ENCODE data around the gene TGFBR1. TPM values are rescaled to one million over a fixed set of nuclear protein-coding genes. Genes with fewer than 3 reads are reported as not detected.

Gene TGFBR1
- total and polyA plus RNA-seq, 4 donors, result 25.1 to 97.6 (median 44.9) TPM

- 100% methylated on average over 1 of the region's 1 CpG for WGBS (ENCODE audit: insufficient coverage)
These were observed 41.4 kb upstream of the TGFBR1 start for GRCh38 chr9:99063522-99063921.

GRCh38 chr9:99066571-99066970 is 38.3 kb upstream of the TGFBR1 start:
- Histone ChIP-seq H3K27ac (ENCODE audit: low read depth, low read length) (no peak overlapping the region), H3K4me1 (ENCODE audit: control insufficient read depth, insufficient read depth, low read length) (peaks cover 2% of the 10 kb centered on the region), H3K36me3 (ENCODE audit: control insufficient read depth, insufficient read depth, low read length) (no peaks in the 10 kb centered on the region), H3K4me3 (ENCODE audit: low read depth, low read length) (no peak overlapping the region), H3K9me3 (ENCODE audit: control insufficient read depth, insufficient read depth, low read length) (no peaks in the 10 kb centered on the region), H3K27me3 (ENCODE audit: control insufficient read depth, insufficient read depth, low read length) (no peaks in the 10 kb centered on the region)
- WGBS (ENCODE audit: insufficient coverage), result 100% methylated on average over 1 of the region's 3 CpGs
- DNase-seq (ENCODE audit: low read depth in 4 of 6, low spot score in 6 of 6), result no peak

More at GRCh38 chr9:99063522-99063921, 41.4 kb upstream of the TGFBR1 start:
- no peak overlapping the region for H3K27ac ChIP-seq (ENCODE audit: low read depth, low read length)
- H3K4me1 ChIP-seq (ENCODE audit: control insufficient read depth, insufficient read depth, low read length), result no peaks in the 10 kb centered on the region
- no peaks in the 10 kb centered on the region for H3K9me3 ChIP-seq (ENCODE audit: control insufficient read depth, insufficient read depth, low read length)
- H3K27me3 ChIP-seq (ENCODE audit: control insufficient read depth, insufficient read depth, low read length), result no peaks in the 10 kb centered on the region
- no peaks in the 10 kb centered on the region for H3K36me3 ChIP-seq (ENCODE audit: control insufficient read depth, insufficient read depth, low read length)
- H3K4me3 ChIP-seq (ENCODE audit: low read depth, low read length), result no peak overlapping the region
- DNase-seq (ENCODE audit: low read depth in 4 of 6, low spot score in 6 of 6), result no peak

- no CpG with 5 or more reads among the region's 1 CpG for WGBS (ENCODE audit: insufficient coverage)
These were observed 35.8 kb upstream of the TGFBR1 start for GRCh38 chr9:99069075-99069474.

GRCh38 chr9:99069546-99069945 is 35.4 kb upstream of the TGFBR1 start:
- Histone ChIP-seq H3K27me3 (ENCODE audit: control insufficient read depth, insufficient read depth, low read length) (no peaks in the 10 kb centered on the region), H3K36me3 (ENCODE audit: control insufficient read depth, insufficient read depth, low read length) (no peaks in the 10 kb centered on the region), H3K9me3 (ENCODE audit: control insufficient read depth, insufficient read depth, low read length) (no peaks in the 10 kb centered on the region), H3K27ac (ENCODE audit: low read depth, low read length) (no peak overlapping the region), H3K4me3 (ENCODE audit: low read depth, low read length) (no peak overlapping the region), H3K4me1 (ENCODE audit: control insufficient read depth, insufficient read depth, low read length) (peaks cover 3% of the 10 kb centered on the region)
- WGBS (ENCODE audit: insufficient coverage), result 60% methylated on average over 12 of the region's 12 CpGs
- peak in 2 of 6 donors; percentile 27 to 31 for DNase-seq (ENCODE audit: low read depth in 4 of 6, low spot score in 6 of 6)

More at GRCh38 chr9:99069075-99069474, 35.8 kb upstream of the TGFBR1 start:
- Histone ChIP-seq H3K4me1 (ENCODE audit: control insufficient read depth, insufficient read depth, low read length) (peaks cover 3% of the 10 kb centered on the region), H3K36me3 (ENCODE audit: control insufficient read depth, insufficient read depth, low read length) (no peaks in the 10 kb centered on the region), H3K27me3 (ENCODE audit: control insufficient read depth, insufficient read depth, low read length) (no peaks in the 10 kb centered on the region), H3K4me3 (ENCODE audit: low read depth, low read length) (no peak overlapping the region), H3K27ac (ENCODE audit: low read depth, low read length) (no peak overlapping the region), H3K9me3 (ENCODE audit: control insufficient read depth, insufficient read depth, low read length) (no peaks in the 10 kb centered on the region)
- DNase-seq (ENCODE audit: low read depth in 4 of 6, low spot score in 6 of 6), result no peak

- Histone ChIP-seq H3K27ac (ENCODE audit: low read depth, low read length) (peak overlapping the region; percentile 29), H3K27me3 (ENCODE audit: control insufficient read depth, insufficient read depth, low read length) (no peaks in the 10 kb centered on the region), H3K36me3 (ENCODE audit: control insufficient read depth, insufficient read depth, low read length) (no peaks in the 10 kb centered on the region), H3K4me3 (ENCODE audit: low read depth, low read length) (no peak overlapping the region), H3K4me1 (ENCODE audit: control insufficient read depth, insufficient read depth, low read length) (peaks cover 3% of the 10 kb centered on the region), H3K9me3 (ENCODE audit: control insufficient read depth, insufficient read depth, low read length) (no peaks in the 10 kb centered on the region)
- DNase-seq (ENCODE audit: low read depth in 4 of 6, low spot score in 6 of 6), result no peak
- 80% methylated on average over 1 of the region's 6 CpGs for WGBS (ENCODE audit: insufficient coverage)
These were observed 34.2 kb upstream of the TGFBR1 start for GRCh38 chr9:99070681-99071080.

GRCh38 chr9:99071313-99072039 is 33.4 kb upstream of the TGFBR1 start:
- H3K4me3 ChIP-seq (ENCODE audit: low read depth, low read length), result no peak overlapping the region
- H3K27me3 ChIP-seq (ENCODE audit: control insufficient read depth, insufficient read depth, low read length), result no peaks in the 10 kb centered on the region
- H3K4me1 ChIP-seq (ENCODE audit: control insufficient read depth, insufficient read depth, low read length), result peaks cover 3% of the 10 kb centered on the region
- H3K27ac ChIP-seq (ENCODE audit: low read depth, low read length), result no peak overlapping the region
- H3K9me3 ChIP-seq (ENCODE audit: control insufficient read depth, insufficient read depth, low read length), result no peaks in the 10 kb centered on the region
- 97% methylated on average over 9 of the region's 9 CpGs for WGBS (ENCODE audit: insufficient coverage)
- H3K36me3 ChIP-seq (ENCODE audit: control insufficient read depth, insufficient read depth, low read length), result no peaks in the 10 kb centered on the region
- DNase-seq (ENCODE audit: low read depth in 4 of 6, low spot score in 6 of 6), result no peak

GRCh38 chr9:99072040-99072394 is 32.9 kb upstream of the TGFBR1 start:
- H3K27ac ChIP-seq (ENCODE audit: low read depth, low read length), result no peak overlapping the region
- 74% methylated on average over 5 of the region's 6 CpGs for WGBS (ENCODE audit: insufficient coverage)
- H3K4me3 ChIP-seq (ENCODE audit: low read depth, low read length), result no peak overlapping the region
- H3K27me3 ChIP-seq (ENCODE audit: control insufficient read depth, insufficient read depth, low read length), result no peaks in the 10 kb centered on the region
- H3K36me3 ChIP-seq (ENCODE audit: control insufficient read depth, insufficient read depth, low read length), result no peaks in the 10 kb centered on the region
- no peak for DNase-seq (ENCODE audit: low read depth in 4 of 6, low spot score in 6 of 6)
- H3K4me1 ChIP-seq (ENCODE audit: control insufficient read depth, insufficient read depth, low read length), result peaks cover 3% of the 10 kb centered on the region
- H3K9me3 ChIP-seq (ENCODE audit: control insufficient read depth, insufficient read depth, low read length), result no peaks in the 10 kb centered on the region

GRCh38 chr9:99073347-99073746 is 31.6 kb upstream of the TGFBR1 start:
- no peak overlapping the region for H3K4me3 ChIP-seq (ENCODE audit: low read depth, low read length)
- no peaks in the 10 kb centered on the region for H3K36me3 ChIP-seq (ENCODE audit: control insufficient read depth, insufficient read depth, low read length)
- peaks cover 3% of the 10 kb centered on the region for H3K4me1 ChIP-seq (ENCODE audit: control insufficient read depth, insufficient read depth, low read length)
- no peak overlapping the region for H3K27ac ChIP-seq (ENCODE audit: low read depth, low read length)
- H3K9me3 ChIP-seq (ENCODE audit: control insufficient read depth, insufficient read depth, low read length), result no peaks in the 10 kb centered on the region
- 57% methylated on average over 1 of the region's 2 CpGs for WGBS (ENCODE audit: insufficient coverage)
- no peak for DNase-seq (ENCODE audit: low read depth in 4 of 6, low spot score in 6 of 6)
- no peaks in the 10 kb centered on the region for H3K27me3 ChIP-seq (ENCODE audit: control insufficient read depth, insufficient read depth, low read length)

- WGBS (ENCODE audit: insufficient coverage), result 93% methylated on average over 6 of the region's 8 CpGs
- H3K9me3 ChIP-seq (ENCODE audit: control insufficient read depth, insufficient read depth, low read length), result no peaks in the 10 kb centered on the region
- no peak overlapping the region for H3K4me3 ChIP-seq (ENCODE audit: low read depth, low read length)
- H3K36me3 ChIP-seq (ENCODE audit: control insufficient read depth, insufficient read depth, low read length), result no peaks in the 10 kb centered on the region
- H3K27ac ChIP-seq (ENCODE audit: low read depth, low read length), result no peak overlapping the region
- H3K4me1 ChIP-seq (ENCODE audit: control insufficient read depth, insufficient read depth, low read length), result peaks cover 3% of the 10 kb centered on the region
- no peak for DNase-seq (ENCODE audit: low read depth in 4 of 6, low spot score in 6 of 6)
- no peaks in the 10 kb centered on the region for H3K27me3 ChIP-seq (ENCODE audit: control insufficient read depth, insufficient read depth, low read length)
These were observed 30.7 kb upstream of the TGFBR1 start for GRCh38 chr9:99073985-99074901.

Data from spinal cord (tissue), 10 donors.